NCI-H146 treated with DMSO at 0.1 percent for 48 hours (cell line): ENCODE data around the gene MIPEP.
A peak's percentile ranks its signal among the peaks of the same experiment; 100 is the strongest.
"Not testable (repeated sequence)": the region's sequence is repeated elsewhere in the genome, so short reads cannot be mapped to it uniquely, and the experiment has no call there.

ENCODE experiments used
- DNase-seq: peaks from one replicate; lab custom pipeline; 2025; ENCODE audit not compliant: unreplicated experiment; lab: John Stamatoyannopoulos, UW

Gene MIPEP

DNA sequence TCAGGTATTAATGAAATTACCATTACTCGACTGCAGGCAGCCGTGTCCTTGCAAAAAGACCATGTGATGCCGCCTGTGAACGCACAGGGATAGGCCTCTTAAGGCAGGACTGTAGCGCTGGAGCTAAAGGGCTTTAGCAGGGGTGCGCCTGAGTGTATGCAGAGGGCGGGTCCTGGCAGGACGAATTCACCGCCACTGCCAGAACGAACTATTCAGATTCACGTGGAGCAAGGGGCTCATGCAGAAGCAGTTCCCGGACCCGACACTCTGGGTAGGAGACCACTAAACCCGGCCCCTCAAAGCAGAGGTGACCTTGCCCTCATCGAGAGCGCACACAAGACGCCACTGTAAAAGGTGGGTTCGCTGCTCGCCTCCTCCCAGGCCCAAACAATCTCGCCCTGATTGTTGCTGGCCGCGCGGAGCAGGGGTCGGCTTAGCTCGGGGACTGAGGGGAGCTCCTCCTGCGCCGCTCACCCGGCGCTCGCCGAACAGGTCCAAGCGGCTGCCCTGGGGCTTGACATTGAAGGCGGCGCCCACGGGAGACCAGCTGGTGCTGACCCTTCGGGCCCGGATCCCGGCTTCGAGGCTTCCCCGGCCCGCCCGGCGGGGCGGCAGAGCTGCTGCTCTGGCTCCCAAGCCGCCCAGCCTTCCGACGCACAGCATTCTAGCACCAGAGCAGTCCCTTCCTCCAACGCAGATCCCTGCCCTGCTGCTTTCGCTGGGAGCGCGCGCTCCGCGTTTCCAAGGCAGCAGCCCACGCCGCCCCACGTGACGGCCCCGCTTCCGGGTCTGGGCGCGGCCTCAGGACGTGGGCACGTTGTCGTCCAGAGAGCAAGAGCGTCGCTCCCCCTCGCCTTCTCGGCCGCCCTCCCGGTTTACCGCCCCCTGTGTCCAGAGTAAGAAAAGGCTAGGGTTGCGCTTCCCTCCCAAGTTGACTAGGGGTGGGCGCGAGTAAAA is at the start of gene MIPEP:
TSS of gene MIPEP (minus strand) at position 743 of the 957 bp plus-strand sequence. CDS start at position 663, 80 bp downstream.
- peak; percentile 74 for DNase-seq

DNA sequence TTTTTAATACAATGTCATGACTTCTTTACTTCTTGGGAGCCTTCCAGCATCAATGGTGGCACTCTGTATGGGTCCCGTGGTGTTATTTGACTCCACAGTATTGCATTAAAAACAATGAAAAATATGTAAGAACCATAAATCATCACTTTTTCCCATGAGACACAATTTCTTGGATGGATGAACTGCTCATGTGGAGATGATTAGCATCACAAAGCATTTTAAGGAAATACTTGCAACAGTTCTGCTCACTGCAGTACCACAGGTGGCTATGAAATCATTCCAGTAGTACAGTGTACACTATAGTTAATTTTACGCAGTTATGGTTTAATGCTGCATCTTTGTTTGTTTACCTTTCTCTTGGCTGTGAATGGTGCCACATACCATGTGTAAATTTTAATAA is 45.3 kb upstream of the MIPEP start:
- no peak for DNase-seq

DNA sequence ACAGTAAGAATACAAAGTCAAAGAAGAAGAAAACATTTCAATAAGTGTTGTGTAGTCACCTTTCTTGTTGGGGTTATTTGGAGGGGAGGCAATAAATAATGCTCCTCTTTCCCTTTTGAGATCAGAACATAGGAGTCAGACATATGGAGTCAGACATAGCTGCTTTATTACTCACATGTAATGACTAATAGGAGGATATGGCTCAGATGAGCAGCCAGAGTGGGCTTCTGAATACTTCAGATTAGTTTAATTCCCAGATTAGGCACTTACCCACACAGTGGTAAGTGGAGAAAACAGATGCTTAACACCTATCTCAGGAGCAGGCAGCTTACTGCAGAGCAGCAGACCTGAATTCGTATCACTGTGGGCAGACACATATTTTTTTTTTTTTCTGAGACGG is 39.8 kb upstream of the MIPEP start:
- DNase-seq = no peak

DNA sequence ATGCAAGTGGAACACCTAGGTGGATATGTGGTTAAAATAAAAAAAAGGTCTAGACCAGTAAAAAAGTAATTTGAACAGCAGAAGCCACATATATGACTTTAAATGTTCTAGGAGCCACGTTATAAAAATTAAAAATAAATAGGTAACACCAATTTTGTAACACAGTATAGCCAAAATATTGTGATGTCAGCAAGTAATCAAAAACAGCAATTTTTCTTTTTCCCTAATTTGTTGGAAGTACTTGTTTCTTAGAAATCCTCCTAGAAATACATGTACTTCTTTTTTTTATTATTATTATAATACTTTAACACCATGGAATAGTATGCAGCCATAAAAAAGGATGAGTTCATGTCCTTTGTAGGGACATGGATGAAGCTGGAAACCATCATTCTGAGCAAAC is 33.8 kb upstream of the MIPEP start:
- DNase-seq = no peak

DNA sequence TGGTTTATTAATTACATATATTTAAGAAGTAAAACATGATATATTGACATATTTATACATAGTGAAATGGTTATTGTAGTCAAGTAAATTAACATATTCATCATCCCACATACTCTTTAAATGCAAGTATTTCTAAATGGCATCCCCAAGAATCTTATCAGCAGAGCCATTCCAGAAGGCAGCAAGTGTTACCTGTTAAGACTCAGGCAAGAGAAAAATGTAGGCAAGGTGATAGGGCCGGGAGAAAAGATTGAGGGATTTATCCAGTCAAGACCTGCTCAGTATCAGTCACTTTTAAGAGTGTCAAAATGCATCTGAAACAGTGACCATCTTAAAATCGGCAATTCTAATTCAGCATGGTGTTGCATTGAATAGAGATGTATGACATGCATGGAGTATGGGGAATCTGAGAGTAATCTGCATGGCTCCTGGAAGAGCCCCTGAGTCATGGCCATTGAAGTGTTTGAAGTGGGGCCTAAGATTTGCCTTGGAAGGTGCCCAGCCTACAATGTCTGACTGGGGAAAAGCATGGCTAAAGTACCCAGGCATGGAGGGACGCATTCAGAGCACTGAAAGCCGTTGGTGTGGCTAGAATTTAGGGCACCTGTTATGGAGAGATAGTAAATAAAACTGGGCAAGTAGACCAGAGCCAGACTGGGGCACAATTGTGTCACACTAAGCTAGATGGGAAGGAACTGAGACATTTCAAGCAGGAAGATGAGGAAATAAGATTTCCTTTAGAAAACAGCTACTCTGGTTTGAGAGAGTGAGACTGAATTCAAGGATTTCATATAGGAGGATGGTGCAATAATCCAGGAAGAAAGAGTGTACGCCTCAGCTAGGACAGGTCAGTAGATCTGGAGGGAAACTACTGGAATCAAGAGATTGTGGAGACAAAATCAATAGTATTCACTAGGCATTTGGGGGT is 33.1 kb upstream of the MIPEP start:
- no peak for DNase-seq

DNA sequence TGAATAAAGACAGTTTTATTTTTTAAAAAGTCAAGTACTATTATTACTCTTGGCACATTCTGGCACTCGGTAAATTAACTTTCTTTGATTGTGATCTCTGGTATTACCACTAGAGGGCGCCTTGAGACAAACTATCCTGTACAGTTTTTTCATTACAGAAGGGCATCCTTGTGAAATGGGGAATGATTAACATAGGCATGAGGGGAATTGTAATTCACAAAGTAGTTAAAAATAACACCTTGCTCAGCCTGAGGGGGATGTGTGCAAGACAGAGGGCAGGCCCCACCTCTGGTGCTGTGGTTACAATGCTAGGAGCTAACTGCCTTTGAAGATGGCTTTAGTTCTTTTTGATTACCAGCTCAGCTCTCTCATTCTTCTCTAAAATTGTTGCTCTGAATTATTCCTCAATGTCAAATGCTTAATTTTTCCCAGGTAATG is 32.3 kb upstream of the MIPEP start:
- peak; percentile 16 for DNase-seq

DNA sequence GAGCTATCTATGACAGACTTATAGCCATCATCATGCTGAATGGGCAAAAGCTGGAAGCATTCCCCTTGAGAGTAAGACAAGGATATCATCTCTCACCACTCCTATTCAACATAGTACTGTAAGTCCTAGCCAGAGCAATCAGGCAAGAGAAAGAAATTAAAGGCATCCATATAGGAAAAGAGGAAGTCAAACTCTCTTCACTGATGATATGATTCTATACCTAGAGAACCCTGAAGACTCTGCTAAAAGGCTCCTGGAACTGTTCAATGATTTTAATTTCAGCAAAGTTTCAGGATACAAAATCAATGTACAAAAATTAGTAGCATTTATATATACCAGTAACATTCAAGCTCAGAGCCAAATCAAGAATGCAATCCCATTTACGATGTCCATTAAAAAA is 29.8 kb upstream of the MIPEP start:
- no peak for DNase-seq

DNA sequence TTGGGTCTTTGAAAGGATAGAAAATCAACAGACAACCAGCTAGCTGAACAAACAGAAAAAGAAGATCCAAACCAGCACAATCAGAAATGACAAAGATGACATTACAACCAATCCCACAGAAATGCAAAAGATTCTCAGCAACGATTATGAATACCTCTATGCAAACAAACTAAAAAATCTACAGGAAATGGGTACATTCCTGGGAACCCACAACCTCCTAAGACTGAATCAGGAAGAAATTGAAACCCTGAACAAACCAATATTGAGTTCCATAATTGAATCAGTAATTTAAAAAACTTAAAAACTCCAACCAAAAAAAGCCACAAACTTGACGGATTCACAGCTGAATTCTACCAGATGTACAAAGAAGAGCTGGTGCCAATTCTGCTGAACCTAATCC is 29.0 kb upstream of the MIPEP start:
- no peak for DNase-seq

DNA sequence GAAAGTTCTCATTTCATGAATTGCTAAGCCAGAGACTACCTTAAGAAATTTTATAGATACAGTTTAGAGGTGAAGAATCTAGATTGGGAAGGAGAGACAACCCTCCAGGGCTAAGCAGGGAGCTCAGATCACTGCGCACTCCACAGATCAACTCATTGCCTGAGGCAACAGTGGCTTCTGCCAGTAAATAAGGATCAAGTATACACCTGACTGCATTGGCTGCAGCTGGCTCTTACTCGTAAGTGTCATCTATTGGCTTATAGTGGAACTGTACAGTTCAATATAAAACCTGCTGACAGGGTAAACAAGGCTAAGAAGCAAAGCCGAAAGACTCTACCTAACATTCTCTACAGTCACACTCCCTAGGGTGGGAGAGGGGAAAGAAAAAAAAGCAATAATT is 26.1 kb upstream of the MIPEP start:
- DNase-seq = peak; percentile 55

DNA sequence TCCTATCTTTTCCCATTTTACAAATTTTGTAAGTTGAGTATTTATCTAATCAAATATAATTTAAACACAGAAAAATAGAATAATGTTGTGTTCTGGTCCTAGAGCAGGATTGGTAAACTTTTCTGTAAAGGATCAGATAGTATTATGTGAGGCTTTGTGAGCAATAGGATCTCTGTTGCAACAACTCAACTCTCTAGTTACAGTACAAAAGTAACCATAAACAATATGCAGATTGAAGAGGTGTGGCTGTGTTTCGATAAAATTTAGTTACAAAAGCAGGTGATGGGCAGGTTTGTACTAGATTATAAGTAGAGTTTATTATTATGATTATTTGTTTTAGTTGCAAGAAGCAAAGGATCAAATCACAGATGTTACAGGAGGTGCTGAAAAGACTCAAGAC is 23.3 kb upstream of the MIPEP start:
- no peak for DNase-seq

DNA sequence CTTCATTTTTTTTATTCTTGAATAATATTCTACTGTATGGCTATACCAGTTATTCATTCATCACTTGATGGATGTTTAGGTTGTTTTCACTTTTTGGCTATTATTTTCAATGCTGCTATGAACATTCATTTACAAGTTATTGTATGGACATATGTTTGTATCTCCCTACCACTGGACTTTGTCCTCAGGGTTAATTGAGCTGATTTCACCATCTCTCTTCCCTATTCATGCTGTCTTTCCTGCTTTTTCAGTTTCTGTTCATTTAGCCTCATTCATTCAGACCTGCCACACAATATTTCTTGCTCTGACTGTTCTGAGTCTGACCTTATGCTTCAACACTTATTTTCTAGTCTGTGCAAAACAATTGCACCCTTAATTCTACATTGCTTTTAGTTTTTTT is 20.4 kb upstream of the MIPEP start:
- no peak for DNase-seq

DNA sequence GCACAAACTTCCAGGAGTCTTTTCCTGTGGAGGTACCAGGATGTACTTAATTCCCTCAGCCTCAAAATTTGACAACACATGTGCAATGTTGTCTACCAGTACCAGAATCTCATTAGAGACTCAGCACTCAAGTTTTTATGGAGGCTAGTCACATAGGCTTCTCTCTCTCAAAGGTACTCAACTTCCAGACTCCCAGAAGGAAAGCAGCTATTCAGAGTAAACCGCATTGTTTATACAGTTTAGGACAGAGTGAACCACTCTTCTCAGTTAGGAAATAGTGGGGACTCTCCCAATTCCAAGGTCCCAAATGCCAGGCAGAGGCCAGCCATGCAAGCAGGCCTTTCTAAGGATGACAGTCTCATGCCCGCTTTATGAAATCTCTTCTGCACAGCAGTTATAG is 16.6 kb upstream of the MIPEP start:
- DNase-seq = no peak

DNA sequence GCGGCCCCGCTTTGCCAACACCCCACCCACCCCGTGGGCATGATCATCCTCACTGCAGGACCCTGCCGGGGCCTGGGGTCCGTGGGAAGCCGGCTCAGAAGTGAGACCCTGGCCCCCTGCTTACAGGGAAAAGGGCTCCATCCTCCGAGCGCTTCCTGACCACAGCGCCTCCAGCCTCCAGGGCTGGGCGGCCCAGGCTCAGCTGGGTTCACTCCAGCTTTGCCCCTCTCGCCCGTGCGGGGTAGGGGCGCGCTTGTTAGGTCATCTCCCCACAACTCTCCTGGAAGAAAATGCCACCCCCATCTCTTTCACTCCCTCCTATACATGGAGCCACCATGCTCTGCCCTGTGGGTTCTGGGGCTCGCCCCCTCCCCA is 14.7 kb upstream of the MIPEP start:
- no peak for DNase-seq

DNA sequence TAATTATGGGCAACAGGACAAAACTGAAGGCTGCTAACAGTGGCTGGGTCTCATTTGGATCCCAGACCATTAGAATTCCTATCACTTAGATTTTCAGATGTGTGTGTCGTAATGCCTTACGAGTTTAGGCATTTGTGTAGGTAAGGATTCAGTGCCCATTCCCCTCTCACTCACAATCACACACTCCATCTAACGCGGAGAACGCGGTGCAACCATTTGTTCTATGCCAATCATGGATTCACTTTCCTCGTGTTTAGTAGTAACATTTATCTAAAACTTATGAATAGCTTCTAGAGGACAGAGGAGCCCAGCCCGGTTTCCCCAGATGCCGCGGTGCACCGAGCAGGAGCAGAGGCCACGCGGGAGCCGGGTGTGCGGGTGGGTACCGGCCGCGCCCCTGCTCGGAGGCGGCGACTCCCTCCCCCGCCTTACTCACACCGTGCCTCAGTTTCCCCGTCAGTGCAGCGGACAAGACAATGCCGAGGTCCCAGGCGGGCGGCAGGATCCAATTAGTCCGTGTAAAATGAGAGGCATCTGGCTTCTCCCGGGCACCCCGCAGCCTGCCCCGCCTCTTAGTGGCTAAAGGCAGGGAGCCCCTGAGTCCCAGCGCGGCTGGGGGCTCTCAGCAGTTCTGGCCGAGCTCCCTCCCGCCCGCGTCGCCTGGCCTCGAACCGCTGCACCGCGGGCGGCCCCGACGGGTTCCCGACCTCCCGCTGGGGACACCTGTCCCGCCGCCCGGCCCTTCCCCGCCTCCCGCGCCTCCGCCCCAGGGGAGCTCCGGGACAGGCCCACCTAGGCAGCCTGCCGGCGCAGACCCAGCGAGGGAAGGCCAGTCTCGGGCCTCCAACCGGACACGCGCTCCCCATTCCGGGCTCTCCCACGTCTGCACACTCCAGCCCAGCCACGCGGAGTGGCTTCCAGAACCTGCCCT is 14.0 kb upstream of the MIPEP start:
- DNase-seq = no peak

DNA sequence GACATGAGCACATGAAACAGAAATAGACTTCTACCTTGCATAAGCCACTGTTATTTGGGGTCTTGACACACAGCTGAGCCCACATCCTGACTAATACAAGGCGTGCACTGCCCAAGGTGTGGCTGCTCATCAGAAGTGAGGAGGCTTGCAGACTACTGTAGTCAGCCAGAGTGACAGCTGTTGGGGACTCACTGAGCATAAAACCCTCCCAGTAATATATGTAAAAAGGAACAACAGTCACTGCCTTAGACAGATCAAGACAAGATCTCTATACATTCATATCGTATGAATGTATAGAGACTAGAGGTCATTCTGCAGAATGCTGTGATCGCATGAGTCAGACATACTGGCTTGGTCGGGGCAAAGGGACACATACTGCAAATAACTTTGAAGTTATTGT is 12.2 kb upstream of the MIPEP start:
- no peak for DNase-seq

DNA sequence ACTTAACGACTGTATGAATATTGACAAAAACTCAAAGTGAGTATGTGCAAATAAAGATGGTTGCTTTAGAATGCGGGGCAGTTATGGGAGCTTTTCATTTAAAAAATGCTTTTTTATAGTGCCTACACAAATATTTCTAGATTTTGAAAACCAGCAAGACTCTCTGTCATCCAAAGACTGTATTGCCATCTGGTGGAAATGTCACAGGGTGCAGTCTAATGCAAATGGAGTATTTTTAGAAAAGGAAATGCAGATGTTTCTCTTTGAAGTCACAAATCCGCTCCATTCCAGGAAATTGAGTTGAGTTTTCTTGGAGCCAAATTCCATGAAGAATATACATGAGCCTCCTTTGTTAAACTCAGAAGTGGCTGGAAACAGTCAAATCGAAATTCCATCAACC is 10.4 kb upstream of the MIPEP start:
- DNase-seq = no peak

DNA sequence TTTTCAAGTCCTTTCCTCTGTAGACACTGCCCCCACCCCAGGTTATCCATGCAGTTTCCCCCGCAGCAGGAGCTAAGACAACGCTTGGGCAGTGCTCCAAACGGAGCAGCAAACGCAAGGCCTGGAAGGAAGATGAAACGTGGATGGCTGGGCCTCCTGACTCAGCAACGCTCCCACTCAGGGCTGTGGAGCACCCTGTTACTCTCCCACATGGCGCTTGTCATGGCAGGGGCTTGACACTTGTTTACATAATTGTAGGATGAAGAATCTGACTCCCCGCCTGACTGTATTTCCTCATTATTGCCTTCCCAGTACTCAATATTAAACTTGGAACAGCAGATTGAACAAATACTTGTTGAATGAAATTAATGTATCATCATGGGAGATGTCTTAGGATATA is 8.9 kb upstream of the MIPEP start:
- DNase-seq = no peak

DNA sequence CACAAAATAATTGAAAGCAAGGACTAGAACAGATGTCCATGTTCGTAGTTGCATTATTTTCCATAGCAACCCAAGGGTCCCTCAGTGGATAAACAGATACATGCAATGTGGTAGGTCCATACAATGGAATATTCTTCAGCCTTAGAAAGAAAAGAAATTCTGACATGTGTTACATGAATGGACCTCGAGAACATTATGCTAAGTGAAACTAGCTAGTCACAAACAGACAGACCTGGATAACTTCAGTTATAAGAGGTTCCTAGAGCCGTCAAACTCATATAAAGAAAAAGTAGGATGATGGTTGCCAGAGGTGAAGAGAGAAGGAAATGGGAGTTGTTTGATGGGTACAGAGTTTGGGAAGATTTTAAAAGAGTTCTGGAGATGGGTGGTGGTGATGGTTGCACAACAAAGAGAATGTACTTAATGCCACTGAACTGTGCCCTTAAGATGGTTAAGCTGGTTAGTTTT is 8.3 kb upstream of the MIPEP start, which contains the start of gene C1QTNF9B:
TSS of gene C1QTNF9B (minus strand) at position 51 of the 468 bp plus-strand sequence.
- DNase-seq = not testable (repeated sequence)

DNA sequence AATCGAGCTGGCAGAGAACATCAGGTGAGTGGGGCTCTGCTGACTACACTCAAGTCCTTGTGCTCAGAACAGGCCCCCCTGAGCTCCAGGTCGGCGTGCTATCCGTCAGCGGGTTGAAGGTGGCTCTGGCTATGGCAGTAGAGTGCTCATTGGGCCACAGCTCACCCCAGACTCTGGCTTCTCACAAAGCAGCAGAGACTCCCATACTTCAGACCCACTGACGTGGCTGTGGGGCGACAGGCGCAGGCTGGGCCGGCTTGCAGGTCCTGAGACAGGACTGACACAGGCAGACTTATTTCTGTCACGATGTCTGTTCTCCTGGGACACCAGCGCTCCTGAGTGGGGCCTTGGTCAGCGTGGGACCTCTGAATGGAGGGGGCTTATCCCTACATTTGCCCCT is 5.5 kb upstream of the MIPEP start:
- not testable (repeated sequence) for DNase-seq

DNA sequence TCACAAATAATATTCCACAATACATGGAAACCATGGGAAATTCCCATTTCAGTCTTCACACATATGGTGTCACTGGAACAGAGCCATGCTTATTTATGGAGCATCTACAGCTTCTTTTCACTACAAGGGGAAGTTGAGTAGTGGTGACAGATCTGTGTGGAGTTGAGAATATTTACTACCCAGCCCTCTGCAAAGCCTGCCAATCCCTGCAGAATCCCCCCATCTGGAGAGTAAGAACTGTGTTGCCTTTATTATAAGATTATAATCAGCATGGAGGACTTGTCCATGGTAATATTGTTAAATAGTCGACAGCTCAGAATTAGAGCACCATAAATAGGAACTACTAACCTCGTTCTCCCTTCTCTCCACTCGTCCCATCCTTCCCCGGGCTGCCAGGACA is 4.6 kb upstream of the MIPEP start:
- not testable (repeated sequence) for DNase-seq
